ENCODE measurements around the gene EGFR. TPM values are rescaled to one million over a fixed set of nuclear protein-coding genes. Genes with fewer than 3 reads are reported as not detected.

The EGFR gene
- polyA plus RNA-seq, 1 of the 3 experiments (the other 2 are of a cell fraction) = 37.6 TPM

DNA sequence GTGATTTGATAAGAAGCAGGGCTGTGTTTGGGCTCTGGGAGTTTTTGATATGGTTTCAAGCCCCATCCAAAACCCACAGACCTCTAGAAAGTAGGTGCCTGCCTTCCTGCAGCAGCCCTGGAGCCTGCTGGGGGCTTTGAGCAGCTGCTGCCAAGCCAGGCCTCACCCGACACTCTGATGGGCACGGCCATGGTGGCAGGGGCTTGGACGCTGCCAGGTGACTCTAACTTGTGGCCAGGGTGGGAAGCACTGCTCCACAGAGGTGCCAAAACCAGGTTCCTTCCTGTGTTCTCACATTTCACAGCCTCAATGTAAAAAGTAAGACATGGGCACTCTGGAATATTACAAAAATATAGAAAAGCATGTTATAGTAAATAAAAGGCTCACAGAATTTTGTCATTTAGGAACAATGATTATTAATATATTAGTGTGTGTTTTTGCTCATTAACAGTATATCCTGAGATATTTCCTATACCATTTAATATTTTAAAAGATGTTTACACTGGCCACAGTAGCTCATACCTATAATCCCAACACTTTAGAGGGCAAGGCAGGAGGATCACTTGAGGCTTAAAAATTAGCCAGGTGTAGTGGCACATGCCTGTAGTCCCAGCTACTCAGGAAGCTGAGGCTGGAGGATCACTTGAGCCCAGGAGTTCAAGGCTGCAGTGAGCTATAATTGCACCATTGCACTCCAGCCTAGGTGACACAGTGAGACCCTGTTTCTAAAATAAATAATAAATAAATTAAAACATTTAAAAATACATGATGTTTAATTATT lies 95.1 kb downstream of the EGFR start:
- Histone ChIP-seq H3K4me3 (ENCODE audit: low read depth in 2 of 2, low read length in 1 of 2) (no peak overlapping the region), H3K9ac (no peak overlapping the region), H3K27me3 (ENCODE audit: insufficient read depth) (no peaks in the 10 kb centered on the region), H3F3A (replicated peaks; ENCODE audit: insufficient read depth) (peaks cover 15% of the 10 kb centered on the region), H2AFZ (ENCODE audit: low read depth) (no peak overlapping the region), H3K9me2 (no peaks in the 10 kb centered on the region), H4K20me1 (ENCODE audit: insufficient read depth) (peaks cover 49% of the 10 kb centered on the region), H3K27ac (ENCODE audit: low read depth in 2 of 2, low read length in 1 of 2) (no peak overlapping the region), H3K4me1 (ENCODE audit: control insufficient read depth in 1 of 2, insufficient read depth in 2 of 2, low read depth in 1 of 2, low read length in 1 of 2) (peaks cover 21 to 23% of the 10 kb centered on the region in 2 experiments; a peak in 3 of 4 replicates), H3K36me3 (replicated peaks in 1 of 2; ENCODE audit: control insufficient read depth in 1 of 2, insufficient read depth in 2 of 2, low read length in 1 of 2) (peaks cover 0 to 18% of the 10 kb centered on the region in 2 experiments), H3K9me3 (no peaks in the 10 kb centered on the region), H3K79me2 (ENCODE audit: insufficient read depth) (peaks cover 96% of the 10 kb centered on the region), H3K4me2 (no peak overlapping the region)
- ChIA-PET POLR2A (no interaction called here), CTCF (interaction anchor here (3.3 kb wide), 1 partner anchor 141 kb away, joined by 17 read pairs; no protein-coding TSS in a partner anchor)
- TF ChIP-seq POLR2AphosphoS5 (IDR thresholded peaks at IDR 0.05; ENCODE audit: low read depth, low read length) (no peak), EP300 (IDR thresholded peaks at IDR 0.05; ENCODE audit: borderline replicate concordance in 1 of 2, low read depth in 1 of 2, low read length in 1 of 2) (no peak), RXRA (IDR thresholded peaks at IDR 0.05; ENCODE audit: borderline replicate concordance, low read depth) (no peak), ELF1 (IDR thresholded peaks at IDR 0.05) (no peak), RAD21 (IDR thresholded peaks at IDR 0.05; ENCODE audit: low read length) (no peak), TAF1 (IDR thresholded peaks at IDR 0.05; ENCODE audit: borderline replicate concordance, low read depth, low read length) (no peak), CHD2 (IDR thresholded peaks at IDR 0.05; ENCODE audit: low read length, partially characterized antibody) (no peak), GABPA (IDR thresholded peaks at IDR 0.05; ENCODE audit: low read depth) (no peak), TCF12 (IDR thresholded peaks at IDR 0.05) (no peak), RCOR1 (IDR thresholded peaks at IDR 0.05; ENCODE audit: low read length) (no peak), FOSL2 (IDR thresholded peaks at IDR 0.05; ENCODE audit: borderline replicate concordance, low read depth) (no peak), FOXJ3 (CRISPR knock-in tag; IDR thresholded peaks at IDR 0.05) (no peak), RFX5 (IDR thresholded peaks at IDR 0.05; ENCODE audit: low read length) (no peak), SIN3A (IDR thresholded peaks at IDR 0.05; ENCODE audit: borderline replicate concordance, low read depth, low read length) (no peak), MEF2A (IDR thresholded peaks at IDR 0.05; ENCODE audit: borderline replicate concordance, low read depth) (no peak), TEAD4 (IDR thresholded peaks at IDR 0.05; ENCODE audit: borderline replicate concordance, insufficient read depth) (no peak)
- TF ChIP-seq, protein P1, sequence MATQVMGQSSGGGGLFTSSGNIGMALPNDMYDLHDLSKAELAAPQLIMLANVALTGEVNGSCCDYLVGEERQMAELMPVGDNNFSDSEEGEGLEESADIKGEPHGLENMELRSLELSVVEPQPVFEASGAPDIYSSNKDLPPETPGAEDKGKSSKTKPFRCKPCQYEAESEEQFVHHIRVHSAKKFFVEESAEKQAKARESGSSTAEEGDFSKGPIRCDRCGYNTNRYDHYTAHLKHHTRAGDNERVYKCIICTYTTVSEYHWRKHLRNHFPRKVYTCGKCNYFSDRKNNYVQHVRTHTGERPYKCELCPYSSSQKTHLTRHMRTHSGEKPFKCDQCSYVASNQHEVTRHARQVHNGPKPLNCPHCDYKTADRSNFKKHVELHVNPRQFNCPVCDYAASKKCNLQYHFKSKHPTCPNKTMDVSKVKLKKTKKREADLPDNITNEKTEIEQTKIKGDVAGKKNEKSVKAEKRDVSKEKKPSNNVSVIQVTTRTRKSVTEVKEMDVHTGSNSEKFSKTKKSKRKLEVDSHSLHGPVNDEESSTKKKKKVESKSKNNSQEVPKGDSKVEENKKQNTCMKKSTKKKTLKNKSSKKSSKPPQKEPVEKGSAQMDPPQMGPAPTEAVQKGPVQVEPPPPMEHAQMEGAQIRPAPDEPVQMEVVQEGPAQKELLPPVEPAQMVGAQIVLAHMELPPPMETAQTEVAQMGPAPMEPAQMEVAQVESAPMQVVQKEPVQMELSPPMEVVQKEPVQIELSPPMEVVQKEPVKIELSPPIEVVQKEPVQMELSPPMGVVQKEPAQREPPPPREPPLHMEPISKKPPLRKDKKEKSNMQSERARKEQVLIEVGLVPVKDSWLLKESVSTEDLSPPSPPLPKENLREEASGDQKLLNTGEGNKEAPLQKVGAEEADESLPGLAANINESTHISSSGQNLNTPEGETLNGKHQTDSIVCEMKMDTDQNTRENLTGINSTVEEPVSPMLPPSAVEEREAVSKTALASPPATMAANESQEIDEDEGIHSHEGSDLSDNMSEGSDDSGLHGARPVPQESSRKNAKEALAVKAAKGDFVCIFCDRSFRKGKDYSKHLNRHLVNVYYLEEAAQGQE (IDR thresholded peaks at IDR 0.05; ENCODE audit: low read depth, low read length) = no peak
- TF ChIP-seq, protein P2, sequence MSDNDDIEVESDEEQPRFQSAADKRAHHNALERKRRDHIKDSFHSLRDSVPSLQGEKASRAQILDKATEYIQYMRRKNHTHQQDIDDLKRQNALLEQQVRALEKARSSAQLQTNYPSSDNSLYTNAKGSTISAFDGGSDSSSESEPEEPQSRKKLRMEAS (IDR thresholded peaks at IDR 0.05; ENCODE audit: low read depth) = no peak
- TF ChIP-seq, protein P3, sequence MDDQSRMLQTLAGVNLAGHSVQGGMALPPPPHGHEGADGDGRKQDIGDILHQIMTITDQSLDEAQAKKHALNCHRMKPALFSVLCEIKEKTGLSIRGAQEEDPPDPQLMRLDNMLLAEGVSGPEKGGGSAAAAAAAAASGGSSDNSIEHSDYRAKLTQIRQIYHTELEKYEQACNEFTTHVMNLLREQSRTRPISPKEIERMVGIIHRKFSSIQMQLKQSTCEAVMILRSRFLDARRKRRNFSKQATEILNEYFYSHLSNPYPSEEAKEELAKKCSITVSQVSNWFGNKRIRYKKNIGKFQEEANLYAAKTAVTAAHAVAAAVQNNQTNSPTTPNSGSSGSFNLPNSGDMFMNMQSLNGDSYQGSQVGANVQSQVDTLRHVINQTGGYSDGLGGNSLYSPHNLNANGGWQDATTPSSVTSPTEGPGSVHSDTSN (IDR thresholded peaks at IDR 0.05) = no peak
- DNase-seq = no peak
- 100% methylated on average over 1 of the region's 3 CpGs for WGBS (ENCODE audit: low lambda C conversion rate)

All from SK-N-SH (cell line).